ENCODE measurements around the gene TRHDE.
"Not testable (repeated sequence)": the region's sequence is repeated elsewhere in the genome, so short reads cannot be mapped to it uniquely, and the experiment has no call there.

DNA sequence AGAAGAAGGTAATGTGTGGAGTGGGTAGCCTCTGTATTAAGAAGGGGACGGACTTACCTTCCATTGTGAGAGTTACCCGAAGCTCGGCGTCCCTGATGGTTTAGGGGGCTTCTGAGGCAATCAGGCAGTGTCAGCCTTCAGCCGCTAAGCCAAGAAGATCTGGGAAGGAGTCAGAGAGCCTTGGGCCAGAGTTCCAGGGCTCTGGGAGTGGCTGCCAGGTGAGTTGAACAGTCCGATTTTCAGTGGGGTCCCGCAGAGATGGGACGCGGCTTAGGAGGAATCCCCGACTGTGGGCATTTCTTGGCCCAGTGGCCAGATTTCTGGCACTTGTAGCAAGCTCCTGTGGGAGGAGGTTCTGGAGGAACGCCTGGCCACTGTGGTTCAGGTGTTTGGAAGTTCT is 439.9 kb downstream of the TRHDE start:
- TF ChIP-seq, protein P1, sequence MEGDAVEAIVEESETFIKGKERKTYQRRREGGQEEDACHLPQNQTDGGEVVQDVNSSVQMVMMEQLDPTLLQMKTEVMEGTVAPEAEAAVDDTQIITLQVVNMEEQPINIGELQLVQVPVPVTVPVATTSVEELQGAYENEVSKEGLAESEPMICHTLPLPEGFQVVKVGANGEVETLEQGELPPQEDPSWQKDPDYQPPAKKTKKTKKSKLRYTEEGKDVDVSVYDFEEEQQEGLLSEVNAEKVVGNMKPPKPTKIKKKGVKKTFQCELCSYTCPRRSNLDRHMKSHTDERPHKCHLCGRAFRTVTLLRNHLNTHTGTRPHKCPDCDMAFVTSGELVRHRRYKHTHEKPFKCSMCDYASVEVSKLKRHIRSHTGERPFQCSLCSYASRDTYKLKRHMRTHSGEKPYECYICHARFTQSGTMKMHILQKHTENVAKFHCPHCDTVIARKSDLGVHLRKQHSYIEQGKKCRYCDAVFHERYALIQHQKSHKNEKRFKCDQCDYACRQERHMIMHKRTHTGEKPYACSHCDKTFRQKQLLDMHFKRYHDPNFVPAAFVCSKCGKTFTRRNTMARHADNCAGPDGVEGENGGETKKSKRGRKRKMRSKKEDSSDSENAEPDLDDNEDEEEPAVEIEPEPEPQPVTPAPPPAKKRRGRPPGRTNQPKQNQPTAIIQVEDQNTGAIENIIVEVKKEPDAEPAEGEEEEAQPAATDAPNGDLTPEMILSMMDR (IDR thresholded peaks at IDR 0.05; ENCODE audit: insufficient read depth, low read length), result not testable (repeated sequence)
- TF ChIP-seq, protein P2, sequence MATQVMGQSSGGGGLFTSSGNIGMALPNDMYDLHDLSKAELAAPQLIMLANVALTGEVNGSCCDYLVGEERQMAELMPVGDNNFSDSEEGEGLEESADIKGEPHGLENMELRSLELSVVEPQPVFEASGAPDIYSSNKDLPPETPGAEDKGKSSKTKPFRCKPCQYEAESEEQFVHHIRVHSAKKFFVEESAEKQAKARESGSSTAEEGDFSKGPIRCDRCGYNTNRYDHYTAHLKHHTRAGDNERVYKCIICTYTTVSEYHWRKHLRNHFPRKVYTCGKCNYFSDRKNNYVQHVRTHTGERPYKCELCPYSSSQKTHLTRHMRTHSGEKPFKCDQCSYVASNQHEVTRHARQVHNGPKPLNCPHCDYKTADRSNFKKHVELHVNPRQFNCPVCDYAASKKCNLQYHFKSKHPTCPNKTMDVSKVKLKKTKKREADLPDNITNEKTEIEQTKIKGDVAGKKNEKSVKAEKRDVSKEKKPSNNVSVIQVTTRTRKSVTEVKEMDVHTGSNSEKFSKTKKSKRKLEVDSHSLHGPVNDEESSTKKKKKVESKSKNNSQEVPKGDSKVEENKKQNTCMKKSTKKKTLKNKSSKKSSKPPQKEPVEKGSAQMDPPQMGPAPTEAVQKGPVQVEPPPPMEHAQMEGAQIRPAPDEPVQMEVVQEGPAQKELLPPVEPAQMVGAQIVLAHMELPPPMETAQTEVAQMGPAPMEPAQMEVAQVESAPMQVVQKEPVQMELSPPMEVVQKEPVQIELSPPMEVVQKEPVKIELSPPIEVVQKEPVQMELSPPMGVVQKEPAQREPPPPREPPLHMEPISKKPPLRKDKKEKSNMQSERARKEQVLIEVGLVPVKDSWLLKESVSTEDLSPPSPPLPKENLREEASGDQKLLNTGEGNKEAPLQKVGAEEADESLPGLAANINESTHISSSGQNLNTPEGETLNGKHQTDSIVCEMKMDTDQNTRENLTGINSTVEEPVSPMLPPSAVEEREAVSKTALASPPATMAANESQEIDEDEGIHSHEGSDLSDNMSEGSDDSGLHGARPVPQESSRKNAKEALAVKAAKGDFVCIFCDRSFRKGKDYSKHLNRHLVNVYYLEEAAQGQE (IDR thresholded peaks at IDR 0.05; ENCODE audit: insufficient replicate concordance, low read depth), result not testable (repeated sequence)
- not testable (repeated sequence) for TF ChIP-seq POLR2AphosphoS5 (IDR thresholded peaks at IDR 0.05; ENCODE audit: low read depth); GABPA (IDR thresholded peaks at IDR 0.05; ENCODE audit: low read depth); SPI1 (IDR thresholded peaks at IDR 0.05; ENCODE audit: borderline replicate concordance, low read depth)

Measured in HL-60 (cell line).